ENCODE data around the gene NFATC4. TPM values are rescaled to one million over a fixed set of nuclear protein-coding genes. Genes with fewer than 3 reads are reported as not detected.

Gene NFATC4
- total RNA-seq, 2 donors from 2014 or later = 11.2 to 24.0 TPM

DNA sequence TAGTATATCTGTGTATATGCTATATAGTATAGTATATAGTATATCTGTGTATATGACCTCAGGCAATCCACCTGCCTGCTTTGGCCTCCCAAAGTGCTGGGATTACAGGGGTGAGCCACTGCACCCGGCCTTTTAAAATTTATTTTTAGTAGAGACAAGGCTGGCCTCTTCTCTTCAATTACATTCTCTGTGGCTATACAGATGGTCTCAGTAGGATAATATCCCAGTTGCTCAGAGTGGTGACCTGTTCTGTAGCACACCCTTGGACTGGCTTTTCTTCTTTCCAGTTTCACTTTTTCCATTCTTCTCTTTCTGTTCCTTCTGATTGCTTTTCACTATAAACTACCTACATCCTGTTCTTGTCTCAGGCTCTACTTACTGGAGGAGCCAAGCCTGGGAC, 3.1 kb upstream of the NFATC4 start:
- TF ChIP-seq, protein P1, sequence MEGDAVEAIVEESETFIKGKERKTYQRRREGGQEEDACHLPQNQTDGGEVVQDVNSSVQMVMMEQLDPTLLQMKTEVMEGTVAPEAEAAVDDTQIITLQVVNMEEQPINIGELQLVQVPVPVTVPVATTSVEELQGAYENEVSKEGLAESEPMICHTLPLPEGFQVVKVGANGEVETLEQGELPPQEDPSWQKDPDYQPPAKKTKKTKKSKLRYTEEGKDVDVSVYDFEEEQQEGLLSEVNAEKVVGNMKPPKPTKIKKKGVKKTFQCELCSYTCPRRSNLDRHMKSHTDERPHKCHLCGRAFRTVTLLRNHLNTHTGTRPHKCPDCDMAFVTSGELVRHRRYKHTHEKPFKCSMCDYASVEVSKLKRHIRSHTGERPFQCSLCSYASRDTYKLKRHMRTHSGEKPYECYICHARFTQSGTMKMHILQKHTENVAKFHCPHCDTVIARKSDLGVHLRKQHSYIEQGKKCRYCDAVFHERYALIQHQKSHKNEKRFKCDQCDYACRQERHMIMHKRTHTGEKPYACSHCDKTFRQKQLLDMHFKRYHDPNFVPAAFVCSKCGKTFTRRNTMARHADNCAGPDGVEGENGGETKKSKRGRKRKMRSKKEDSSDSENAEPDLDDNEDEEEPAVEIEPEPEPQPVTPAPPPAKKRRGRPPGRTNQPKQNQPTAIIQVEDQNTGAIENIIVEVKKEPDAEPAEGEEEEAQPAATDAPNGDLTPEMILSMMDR (IDR thresholded peaks at IDR 0.05) = no peak
- DNase-seq = no peak
- Histone ChIP-seq H3K27ac (no peak overlapping the region), H3K9me3 (no peaks in the 10 kb centered on the region), H3K4me1 (peaks cover 9% of the 10 kb centered on the region), H3K27me3 (no peaks in the 10 kb centered on the region), H3K4me3 (no peak overlapping the region), H3K9ac (ENCODE audit: low read depth in 2 of 2, low read length in 2 of 2) (peak overlapping the region in 1 of 2 donors; percentile 1), H3K36me3 (no peaks in the 10 kb centered on the region)
- intact Hi-C loops (cut with DNase I) = loop anchor here (5.0 kb wide), 1 partner anchor 33 kb away; no protein-coding TSS in a partner anchor

DNA sequence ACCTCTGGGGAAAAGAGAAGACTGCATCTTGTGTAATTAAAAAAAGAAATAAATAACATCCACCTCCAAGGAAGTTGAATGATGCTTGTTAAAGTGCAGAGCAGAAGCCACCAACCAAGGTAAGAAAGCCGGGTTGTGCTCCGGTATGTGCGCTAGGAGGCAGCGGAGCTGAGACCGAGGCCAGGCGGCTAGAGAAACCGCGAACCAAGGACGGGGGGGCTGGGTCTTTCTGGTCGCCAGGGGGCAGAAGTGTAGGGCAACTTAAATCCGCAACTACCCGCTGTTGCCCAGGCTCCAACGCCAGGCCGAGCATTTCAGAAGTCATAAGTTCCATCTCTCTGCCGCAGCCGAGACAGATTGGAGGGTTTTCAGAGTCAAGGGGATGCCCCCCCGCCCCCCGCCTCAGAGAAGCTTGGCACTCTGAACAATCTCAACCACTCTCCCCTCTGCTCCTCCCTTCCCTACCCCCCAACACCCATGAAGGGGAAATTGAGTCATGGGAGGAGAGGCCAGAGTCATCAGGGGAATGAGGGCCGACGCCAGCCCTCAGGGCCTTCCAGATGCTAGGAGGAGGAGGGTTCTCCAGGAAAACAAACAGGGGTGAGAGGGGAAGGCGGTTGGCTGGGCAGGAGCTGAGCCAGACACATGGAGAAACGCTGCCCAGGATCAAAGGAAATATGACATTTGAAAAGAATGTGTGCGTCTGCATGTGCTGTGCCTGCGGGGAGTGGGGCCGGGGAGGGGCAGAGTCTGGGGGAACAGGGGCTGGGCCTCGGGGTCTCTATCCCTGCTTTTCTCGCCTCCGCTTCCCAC, 2.2 kb upstream of the NFATC4 start:
- peak; percentile 85 for DNase-seq
- Histone ChIP-seq H3K27me3 (no peaks in the 10 kb centered on the region), H3K4me1 (peaks cover 9% of the 10 kb centered on the region), H3K4me3 (peak overlapping the region; percentile 42), H3K9me3 (no peaks in the 10 kb centered on the region), H3K36me3 (no peaks in the 10 kb centered on the region), H3K9ac (ENCODE audit: low read depth in 2 of 2, low read length in 2 of 2) (peak overlapping the region; percentile 32 to 89), H3K27ac (peak overlapping the region; percentile 72)
- TF ChIP-seq, protein P1 (IDR thresholded peaks at IDR 0.05) = peak; percentile 80
- intact Hi-C loops (cut with DNase I) = loop anchor here (2.0 to 5.0 kb wide), 2 partner anchors 34 to 65 kb away; no protein-coding TSS in a partner anchor

DNA sequence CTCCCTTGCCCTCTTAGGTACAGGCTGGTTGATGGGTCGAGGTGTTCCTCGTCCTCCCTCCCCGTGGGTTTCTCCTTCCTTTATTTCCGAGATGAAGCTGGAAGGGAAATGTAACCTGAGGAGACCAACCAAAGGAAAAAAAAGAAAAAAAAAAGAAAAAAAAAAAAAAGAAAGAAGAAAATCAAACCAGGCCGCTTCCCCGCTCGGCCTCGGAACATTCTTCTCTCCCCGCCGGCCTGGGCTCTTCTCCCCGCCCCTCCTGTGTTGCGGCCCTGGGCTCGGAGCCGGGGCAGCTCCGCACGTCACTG, 1.6 kb upstream of the NFATC4 start:
- Histone ChIP-seq H3K36me3 (no peaks in the 10 kb centered on the region), H3K9ac (ENCODE audit: low read depth in 2 of 2, low read length in 2 of 2) (peak overlapping the region; percentile 32 to 89), H3K4me1 (peaks cover 9% of the 10 kb centered on the region), H3K4me3 (peak overlapping the region; percentile 42), H3K9me3 (no peaks in the 10 kb centered on the region), H3K27me3 (no peaks in the 10 kb centered on the region), H3K27ac (peak overlapping the region; percentile 72)
- DNase-seq = no peak
- TF ChIP-seq, protein P1 (IDR thresholded peaks at IDR 0.05) = no peak
- intact Hi-C loops (cut with DNase I) = loop anchor here (2.0 to 5.0 kb wide), 2 partner anchors 34 to 64 kb away; no protein-coding TSS in a partner anchor

DNA sequence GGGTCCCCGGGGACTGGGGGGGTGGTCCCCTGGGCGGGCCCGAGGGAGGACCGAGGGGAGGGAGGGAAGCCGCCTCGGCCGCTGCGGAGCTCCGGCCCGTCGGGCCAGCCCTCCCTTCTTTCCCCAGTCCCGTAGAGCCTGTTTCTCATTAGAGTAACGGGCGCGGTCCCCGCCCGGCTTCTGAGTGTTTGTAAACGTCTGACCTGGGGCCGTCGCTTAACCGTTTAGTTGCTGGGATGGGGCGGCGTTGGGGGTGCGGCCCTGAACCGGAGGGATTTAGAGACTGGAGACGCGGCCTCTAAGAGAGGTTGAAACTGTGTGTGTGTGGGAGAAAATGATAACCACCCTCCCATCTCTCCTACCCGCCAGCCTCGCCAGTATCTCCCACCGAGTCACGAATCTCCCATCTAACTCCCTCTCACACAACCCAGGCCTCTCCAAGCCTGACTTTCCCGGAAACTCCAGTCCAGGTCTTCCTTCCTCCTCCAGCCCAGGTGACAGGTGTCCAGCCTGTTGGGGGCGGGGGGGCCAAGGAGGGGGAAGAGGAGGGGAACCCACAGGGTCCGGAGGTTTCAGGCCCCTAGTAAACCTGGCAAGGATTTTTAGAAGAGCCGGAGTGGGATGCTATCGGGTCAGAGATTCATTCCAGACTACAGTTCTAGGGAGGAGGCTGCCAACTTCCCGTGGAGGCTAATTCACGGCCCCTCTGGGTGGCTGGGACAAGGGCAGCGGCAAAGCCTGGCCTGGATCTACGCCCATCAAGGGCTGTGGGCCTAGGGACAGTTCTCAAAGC, 1.1 kb upstream of the NFATC4 start:
- intact Hi-C loops (cut with DNase I) = loop anchor here (2.0 to 5.0 kb wide), 2 partner anchors 35 to 64 kb away; no protein-coding TSS in a partner anchor
- TF ChIP-seq, protein P1 (IDR thresholded peaks at IDR 0.05) = no peak
- Histone ChIP-seq H3K27ac (peak overlapping the region; percentile 72), H3K27me3 (no peaks in the 10 kb centered on the region), H3K4me3 (peak overlapping the region; percentile 42), H3K36me3 (no peaks in the 10 kb centered on the region), H3K9ac (ENCODE audit: low read depth in 2 of 2, low read length in 2 of 2) (peak overlapping the region; percentile 32 to 89), H3K4me1 (peaks cover 9% of the 10 kb centered on the region), H3K9me3 (no peaks in the 10 kb centered on the region)
- peak; percentile 97 for DNase-seq

DNA sequence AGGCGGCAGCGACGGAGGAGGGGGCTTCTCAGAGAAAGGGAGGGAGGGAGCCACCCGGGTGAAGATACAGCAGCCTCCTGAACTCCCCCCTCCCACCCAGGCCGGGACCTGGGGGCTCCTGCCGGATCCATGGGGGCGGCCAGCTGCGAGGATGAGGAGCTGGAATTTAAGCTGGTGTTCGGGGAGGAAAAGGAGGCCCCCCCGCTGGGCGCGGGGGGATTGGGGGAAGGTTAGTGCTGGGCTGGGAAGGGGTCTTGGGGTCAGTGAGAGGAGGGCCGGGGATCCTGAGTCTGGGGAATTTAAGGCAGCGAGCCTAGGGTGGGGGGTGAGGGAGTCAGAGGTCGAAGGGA, 203 bp downstream of the NFATC4 start:
- peak overlapping the region; percentile 74 to 82 for H3K9ac ChIP-seq (ENCODE audit: low read depth in 2 of 2, low read length in 2 of 2)
- peaks cover 9% of the 10 kb centered on the region for H3K4me1 ChIP-seq
- no peaks in the 10 kb centered on the region for H3K36me3 ChIP-seq
- H3K27me3 ChIP-seq = no peaks in the 10 kb centered on the region
- intact Hi-C loops (cut with DNase I) = loop anchor here (5.0 kb wide), 1 partner anchor 36 kb away; no protein-coding TSS in a partner anchor
- H3K9me3 ChIP-seq = no peaks in the 10 kb centered on the region
- H3K4me3 ChIP-seq = peak overlapping the region; percentile 42
- peak; percentile 29 for DNase-seq
- TF ChIP-seq, protein P1 (IDR thresholded peaks at IDR 0.05) = no peak
- H3K27ac ChIP-seq = peak overlapping the region; percentile 68
